ENCODE measurements around the gene SLC6A11. TPM values are rescaled to one million over a fixed set of nuclear protein-coding genes. Genes with fewer than 3 reads are reported as not detected.
A peak's percentile ranks its signal among the peaks of the same experiment; 100 is the strongest.

Gene SLC6A11
- total RNA-seq, 6 donors from 2014 or later, result 0.07 TPM; not detected in 5

GRCh38 chr3:10929978-10930665 is 114.1 kb downstream of the SLC6A11 start:
- TF ChIP-seq POLR2A (IDR thresholded peaks at IDR 0.05) (no peak), POLR2AphosphoS5 (IDR thresholded peaks at IDR 0.05) (no peak), EP300 (IDR thresholded peaks at IDR 0.05) (no peak), CTCF (IDR thresholded peaks at IDR 0.05) (no peak)
- no peak for ATAC-seq (ENCODE audit: low FRiP score in 2 of 2)
- no peak overlapping the region for H3K27ac ChIP-seq
- 84 to 86% methylated on average over 8 to 9 of the region's 9 CpGs for WGBS, 2 donors
- H3K36me3 ChIP-seq, result no peaks in the 10 kb centered on the region
- no peaks in the 10 kb centered on the region for H3K9me3 ChIP-seq
- peak in 1 of 2 donors; percentile 10 for DNase-seq
- H3K4me3 ChIP-seq, result no peak overlapping the region
- no peaks in the 10 kb centered on the region for H3K27me3 ChIP-seq
- no peaks in the 10 kb centered on the region for H3K4me1 ChIP-seq

- no peaks in the 10 kb centered on the region for H3K27me3 ChIP-seq
- 82 to 87% methylated on average over 5 to 8 of the region's 8 CpGs for WGBS, 2 donors
- H3K27ac ChIP-seq, result no peak overlapping the region
- TF ChIP-seq EP300 (IDR thresholded peaks at IDR 0.05), result no peak
- no peak for TF ChIP-seq POLR2AphosphoS5 (IDR thresholded peaks at IDR 0.05)
- no peak for TF ChIP-seq CTCF (IDR thresholded peaks at IDR 0.05)
- no peak for TF ChIP-seq POLR2A (IDR thresholded peaks at IDR 0.05)
- no peaks in the 10 kb centered on the region for H3K9me3 ChIP-seq
- no peaks in the 10 kb centered on the region for H3K36me3 ChIP-seq
- no peak for ATAC-seq (ENCODE audit: low FRiP score in 2 of 2)
- H3K4me1 ChIP-seq, result no peaks in the 10 kb centered on the region
- H3K4me3 ChIP-seq, result no peak overlapping the region
- peak in 1 of 2 donors; percentile 3 for DNase-seq
Observed at GRCh38 chr3:10930666-10931040, 114.6 kb downstream of the SLC6A11 start.

- no peak for ATAC-seq (ENCODE audit: low FRiP score in 2 of 2)
Observed at GRCh38 chr3:10932596-10932995, 116.6 kb downstream of the SLC6A11 start.

GRCh38 chr3:10933021-10933420 is 117.0 kb downstream of the SLC6A11 start:
- 90 to 93% methylated on average over 8 of the region's 8 CpGs for WGBS, 2 donors
- Histone ChIP-seq H3K27ac (no peak overlapping the region), H3K27me3 (no peaks in the 10 kb centered on the region), H3K9me3 (no peaks in the 10 kb centered on the region), H3K4me1 (no peaks in the 10 kb centered on the region), H3K36me3 (no peaks in the 10 kb centered on the region), H3K4me3 (no peak overlapping the region)
- ATAC-seq (ENCODE audit: low FRiP score in 2 of 2), result no peak
- no peak for DNase-seq
- TF ChIP-seq EP300 (IDR thresholded peaks at IDR 0.05) (no peak), CTCF (IDR thresholded peaks at IDR 0.05) (no peak), POLR2A (IDR thresholded peaks at IDR 0.05) (no peak), POLR2AphosphoS5 (IDR thresholded peaks at IDR 0.05) (no peak)

More at GRCh38 chr3:10932596-10932995, 116.6 kb downstream of the SLC6A11 start:
- TF ChIP-seq EP300 (IDR thresholded peaks at IDR 0.05) (no peak), CTCF (IDR thresholded peaks at IDR 0.05) (no peak), POLR2AphosphoS5 (IDR thresholded peaks at IDR 0.05) (no peak), POLR2A (IDR thresholded peaks at IDR 0.05) (no peak)
- no peak for DNase-seq
- H3K27me3 ChIP-seq, result no peaks in the 10 kb centered on the region
- H3K4me3 ChIP-seq, result no peak overlapping the region
- H3K36me3 ChIP-seq, result no peaks in the 10 kb centered on the region
- H3K27ac ChIP-seq, result no peak overlapping the region
- H3K4me1 ChIP-seq, result no peaks in the 10 kb centered on the region
- no peaks in the 10 kb centered on the region for H3K9me3 ChIP-seq
- WGBS, 2 donors, result 71 to 73% methylated on average over 7 of the region's 7 CpGs

GRCh38 chr3:10933470-10933804 is 117.4 kb downstream of the SLC6A11 start:
- Histone ChIP-seq H3K36me3 (no peaks in the 10 kb centered on the region), H3K4me1 (no peaks in the 10 kb centered on the region), H3K27ac (no peak overlapping the region), H3K27me3 (no peaks in the 10 kb centered on the region), H3K9me3 (no peaks in the 10 kb centered on the region), H3K4me3 (no peak overlapping the region)
- peak in 1 of 2 donors; percentile 2 for ATAC-seq (ENCODE audit: low FRiP score in 2 of 2)
- DNase-seq, result no peak
- WGBS, 2 donors, result 50 to 88% methylated on average over 1 of the region's 1 CpG
- TF ChIP-seq POLR2A (IDR thresholded peaks at IDR 0.05), result no peak
- no peak for TF ChIP-seq POLR2AphosphoS5 (IDR thresholded peaks at IDR 0.05)
- no peak for TF ChIP-seq CTCF (IDR thresholded peaks at IDR 0.05)
- TF ChIP-seq EP300 (IDR thresholded peaks at IDR 0.05), result no peak

All from upper lobe of left lung (tissue), 6 donors.